A673 (cell line): Measurements from ENCODE around the gene LRBA. TPM values are rescaled to one million over a fixed set of nuclear protein-coding genes. Genes with fewer than 3 reads are reported as not detected.
"Not testable (repeated sequence)": the region's sequence is repeated elsewhere in the genome, so short reads cannot be mapped to it uniquely, and the experiment has no call there.

Experiments
- BruUV-seq: library from RNA; stranded (reverse); fragments of 400-500 nt; replicated peaks from 2 replicates; lab custom pipeline; 2021; lab: Mats Ljungman, UMichigan
- CTCF ChIA-PET: fragments of 300-600 bp; sonication (Branson Sonifier 250); formaldehyde crosslinking; loops from one replicate; lab custom pipeline; 2022; ENCODE audit warnings: antibody characterized with exemption; lab: Charles Lee
- POLR2A ChIA-PET: fragments of 300-600 bp; sonication (Branson Sonifier 250); formaldehyde crosslinking; loops from one replicate; lab custom pipeline; 2022; ENCODE audit warnings: antibody characterized with exemption; ENCODE audit not compliant: low non-redundant PET; lab: Charles Lee
- DNase-seq: peaks from one replicate; pipeline ENCODE4 v3.0.0-alpha.2; 2015; ENCODE audit warnings: low spot score
- H3K27ac ChIP-seq: fragments of 200-600 bp; sonication (generic); 2 replicates; pipeline ENCODE4 v1.5.1; 2016; ENCODE audit warnings: mixed run types, low read depth, mild to moderate bottlenecking, mixed read lengths, antibody characterized with exemption, low read length; ENCODE audit not compliant: poor library complexity, severe bottlenecking
- H3K27me3 ChIP-seq: fragments of 200-600 bp; sonication (generic); replicated peaks from 2 replicates; pipeline ENCODE4 v1.6.1; 2017; ENCODE audit warnings: mixed run types, low read depth, mild to moderate bottlenecking, mixed read lengths, antibody characterized with exemption, low read length; ENCODE audit not compliant: insufficient read depth, poor library complexity
- H3K36me3 ChIP-seq: fragments of 200-600 bp; sonication (generic); 2 replicates; pipeline ENCODE4 v1.6.1; 2016; ENCODE audit warnings: mixed run types, mild to moderate bottlenecking, mixed read lengths, antibody characterized with exemption, low read length; ENCODE audit not compliant: insufficient read depth, poor library complexity, severe bottlenecking
- H3K4me1 ChIP-seq: fragments of 200-600 bp; sonication (generic); 2 replicates; pipeline ENCODE4 v1.6.1; 2017; ENCODE audit warnings: mixed run types, mild to moderate bottlenecking, mixed read lengths, antibody characterized with exemption, low read length; ENCODE audit not compliant: insufficient read depth, poor library complexity, severe bottlenecking
- H3K4me3 ChIP-seq: fragments of 200-600 bp; sonication (generic); 2 replicates; pipeline ENCODE4 v1.5.1; 2016; ENCODE audit warnings: low read depth, mixed run types, mild to moderate bottlenecking, mixed read lengths, low read length; ENCODE audit not compliant: poor library complexity, severe bottlenecking
- H3K9me3 ChIP-seq: fragments of 200-600 bp; sonication (generic); 2 replicates; pipeline ENCODE4 v1.6.1; 2016; ENCODE audit warnings: mixed run types, low read depth, mild to moderate bottlenecking, mixed read lengths, antibody characterized with exemption, low read length; ENCODE audit not compliant: poor library complexity, severe bottlenecking
- CTCF ChIP-seq: fragments of 300-800, 200-600 bp; sonication (generic); conservative IDR thresholded peaks from 2 replicates; pipeline ENCODE4 v1.5.1; 2017; ENCODE audit warnings: low read depth, mild to moderate bottlenecking, antibody characterized with exemption, low read length, moderate library complexity, mixed read lengths
- EZH2 ChIP-seq: fragments of 200-600 bp; sonication (generic); IDR thresholded peaks from 2 replicates; pipeline ENCODE4 v1.6.1; 2017; ENCODE audit warnings: borderline replicate concordance, low read depth, mild to moderate bottlenecking, mixed read lengths, antibody characterized with exemption, low read length; ENCODE audit not compliant: poor library complexity, severe bottlenecking
- intact Hi-C: fragments of 100-400 bp; cut with micrococcal nuclease; formaldehyde crosslinking; loops from one replicate; pipeline ENCODE4 v1.10.0; 2022; ENCODE audit not compliant: unreplicated experiment
- total RNA-seq: library from RNA; stranded (reverse); gene quantifications from 2 replicates; pipeline ENCODE4 v1.2.3, GENCODE V29; 2021

LRBA gene
- total RNA-seq, 1 experiment from 2014 or later: 35.7 TPM

- no peaks in the 10 kb centered on the region for H3K9me3 ChIP-seq
- no peak for TF ChIP-seq CTCF
- no peak for TF ChIP-seq EZH2
- H3K4me1 ChIP-seq: no peaks in the 10 kb centered on the region
- H3K4me3 ChIP-seq: no peak overlapping the region
- no peak overlapping the region for H3K27ac ChIP-seq
- DNase-seq: no peak
- no peaks in the 10 kb centered on the region for H3K27me3 ChIP-seq
- BruUV-seq: no TSS peak
- ChIA-PET POLR2A (no interaction called here), CTCF (no interaction called here)
- intact Hi-C loops: no loop called here
- no peaks in the 10 kb centered on the region for H3K36me3 ChIP-seq
Measured at GRCh38 chr4:150569384-150569987, 445.6 kb downstream of the LRBA start.

- Histone ChIP-seq H3K36me3 (no peaks in the 10 kb centered on the region), H3K4me3 (no peak overlapping the region), H3K4me1 (no peaks in the 10 kb centered on the region), H3K27me3 (no peaks in the 10 kb centered on the region), H3K27ac (no peak overlapping the region), H3K9me3 (no peaks in the 10 kb centered on the region)
- intact Hi-C loops: no loop called here
- TF ChIP-seq CTCF: no peak
- TF ChIP-seq EZH2: no peak
- POLR2A ChIA-PET: no interaction called here
- BruUV-seq: no TSS peak
- CTCF ChIA-PET: no interaction called here
- DNase-seq: no peak
Measured at GRCh38 chr4:150567070-150567469, 448.0 kb downstream of the LRBA start.

GRCh38 chr4:150564967-150565366 is 450.1 kb downstream of the LRBA start:
- H3K4me3 ChIP-seq, intact Hi-C loops, DNase-seq, H3K27me3 ChIP-seq, POLR2A ChIA-PET, CTCF ChIA-PET, BruUV-seq, H3K4me1 ChIP-seq, H3K27ac ChIP-seq, H3K36me3 ChIP-seq, H3K9me3 ChIP-seq: not testable (repeated sequence)

GRCh38 chr4:150562751-150563150 is 452.3 kb downstream of the LRBA start:
- CTCF ChIA-PET: no interaction called here
- Histone ChIP-seq H3K9me3 (no peaks in the 10 kb centered on the region), H3K4me3 (no peak overlapping the region), H3K27ac (no peak overlapping the region), H3K36me3 (no peaks in the 10 kb centered on the region), H3K4me1 (no peaks in the 10 kb centered on the region), H3K27me3 (no peaks in the 10 kb centered on the region)
- intact Hi-C loops: no loop called here
- no TSS peak for BruUV-seq
- POLR2A ChIA-PET: no interaction called here
- TF ChIP-seq EZH2: no peak
- TF ChIP-seq CTCF: no peak
- no peak for DNase-seq
